Stimulated activated CD4-positive, alpha-beta T cell treated with anti-CD3 and anti-CD28 coated beads, TNF-alpha, amount 100 ng/mL, for 4 hours (primary cell): ENCODE results near the gene RPL26.
"Not testable (repeated sequence)": the region's sequence is repeated elsewhere in the genome, so short reads cannot be mapped to it uniquely, and the experiment has no call there.

Experiments
- DNase-seq, 3 experiments: peaks; one replicate each; pipeline ENCODE4 v3.0.0-alpha.2; 2020; ENCODE audit warnings: low read depth in 3 of 3

The RPL26 gene

GRCh38 chr17:8366231-8366630 lies 16.8 kb downstream of the RPL26 start:
- no peak for DNase-seq

GRCh38 chr17:8365143-8365542 lies 17.9 kb downstream of the RPL26 start:
- no peak for DNase-seq

- no peak for DNase-seq
Observed at GRCh38 chr17:8362651-8363332, 20.2 kb downstream of the RPL26 start.

- no peak for DNase-seq
Observed at GRCh38 chr17:8360751-8361150, 22.2 kb downstream of the RPL26 start.

- no peak for DNase-seq
Observed at GRCh38 chr17:8360260-8360659, 22.7 kb downstream of the RPL26 start.

GRCh38 chr17:8359769-8360168 lies 23.2 kb downstream of the RPL26 start:
- DNase-seq: no peak

GRCh38 chr17:8357910-8358309 lies 25.1 kb downstream of the RPL26 start:
- no peak for DNase-seq

GRCh38 chr17:8354236-8354635 lies 28.8 kb downstream of the RPL26 start:
- no peak for DNase-seq

- DNase-seq: no peak
Observed at GRCh38 chr17:8353736-8354135, 29.3 kb downstream of the RPL26 start.

- no peak for DNase-seq
Observed at GRCh38 chr17:8350339-8350738, 32.7 kb downstream of the RPL26 start.

- DNase-seq: not testable (repeated sequence)
Observed at GRCh38 chr17:8347001-8347400, 36.0 kb downstream of the RPL26 start.

GRCh38 chr17:8345951-8346665 lies 36.9 kb downstream of the RPL26 start:
- DNase-seq: no peak

- DNase-seq: no peak
Observed at GRCh38 chr17:8345052-8345690, 37.8 kb downstream of the RPL26 start.

- DNase-seq: no peak
Observed at GRCh38 chr17:8341456-8341855, 41.5 kb downstream of the RPL26 start.

GRCh38 chr17:8339540-8339939 lies 43.5 kb downstream of the RPL26 start, which contains the start of gene ODF4:
Gene ODF4, plus strand, starts transcription at chr17:8339840. Its CDS starts 212 bp downstream, at chr17:8340052.
- DNase-seq: no peak

GRCh38 chr17:8338753-8339140 lies 44.2 kb downstream of the RPL26 start:
- no peak for DNase-seq

- DNase-seq: no peak
Observed at GRCh38 chr17:8337802-8338752, 44.9 kb downstream of the RPL26 start.

GRCh38 chr17:8333281-8333680 lies 49.7 kb downstream of the RPL26 start:
- DNase-seq: no peak

GRCh38 chr17:8332688-8333087 lies 50.3 kb downstream of the RPL26 start:
- DNase-seq: no peak

- no peak for DNase-seq
Observed at GRCh38 chr17:8332128-8332527, 50.9 kb downstream of the RPL26 start.
